ENCODE measurements around the gene ZNF282.

ZNF282 gene

GRCh38 chr7:149156898-149157297, 38.4 kb upstream of the ZNF282 start:
- TF ChIP-seq CTCF (IDR thresholded peaks at IDR 0.05; ENCODE audit: low read depth, low read length, missing control alignments) = no peak
- H3K4me3 ChIP-seq (ENCODE audit: low read depth, low read length) = no peak overlapping the region
- DNase-seq (ENCODE audit: low read depth) = no peak

GRCh38 chr7:149161241-149161848, 34.0 kb upstream of the ZNF282 start:
- DNase-seq (ENCODE audit: low read depth) = no peak
- H3K4me3 ChIP-seq (ENCODE audit: low read depth, low read length) = no peak overlapping the region
- no peak for TF ChIP-seq CTCF (IDR thresholded peaks at IDR 0.05; ENCODE audit: low read depth, low read length, missing control alignments)

- no peak for DNase-seq (ENCODE audit: low read depth)
- H3K4me3 ChIP-seq (ENCODE audit: low read depth, low read length) = no peak overlapping the region
- TF ChIP-seq CTCF (IDR thresholded peaks at IDR 0.05; ENCODE audit: low read depth, low read length, missing control alignments) = no peak
These were observed 29.2 kb upstream of the ZNF282 start for GRCh38 chr7:149166142-149166541.

- no peak for DNase-seq (ENCODE audit: low read depth)
- H3K4me3 ChIP-seq (ENCODE audit: low read depth, low read length) = no peak overlapping the region
- TF ChIP-seq CTCF (IDR thresholded peaks at IDR 0.05; ENCODE audit: low read depth, low read length, missing control alignments) = no peak
These were observed 28.6 kb upstream of the ZNF282 start for GRCh38 chr7:149166630-149167352.

- no peak for DNase-seq (ENCODE audit: low read depth)
- no peak overlapping the region for H3K4me3 ChIP-seq (ENCODE audit: low read depth, low read length)
- no peak for TF ChIP-seq CTCF (IDR thresholded peaks at IDR 0.05; ENCODE audit: low read depth, low read length, missing control alignments)
These were observed 23.3 kb upstream of the ZNF282 start for GRCh38 chr7:149171892-149172533.

GRCh38 chr7:149172534-149172920, 22.8 kb upstream of the ZNF282 start:
- no peak overlapping the region for H3K4me3 ChIP-seq (ENCODE audit: low read depth, low read length)
- no peak for DNase-seq (ENCODE audit: low read depth)
- no peak for TF ChIP-seq CTCF (IDR thresholded peaks at IDR 0.05; ENCODE audit: low read depth, low read length, missing control alignments)

Data from GM12864 (cell line).